ENCODE results near the gene DNMBP.

GRCh38 chr10:99894613-99895012 is 115.1 kb downstream of the DNMBP start:
- no peak for TF ChIP-seq POLR2A (IDR thresholded peaks at IDR 0.05; ENCODE audit: low read length)
- no peak for TF ChIP-seq GATA1 (IDR thresholded peaks at IDR 0.05; ENCODE audit: low read depth, low read length)
